GM20000 (cell line): ENCODE measurements around the gene CPM.

Source experiments
- DNase-seq: peaks from one replicate; pipeline ENCODE4 v3.0.0; 2012; ENCODE audit warnings: low spot score
- CTCF ChIP-seq: IDR thresholded peaks from 2 replicates; pipeline ENCODE4 v1.5.1; 2012; ENCODE audit warnings: mild to moderate bottlenecking, control low read depth; ENCODE audit errors: extremely low read depth, missing control alignments

CPM gene

DNA sequence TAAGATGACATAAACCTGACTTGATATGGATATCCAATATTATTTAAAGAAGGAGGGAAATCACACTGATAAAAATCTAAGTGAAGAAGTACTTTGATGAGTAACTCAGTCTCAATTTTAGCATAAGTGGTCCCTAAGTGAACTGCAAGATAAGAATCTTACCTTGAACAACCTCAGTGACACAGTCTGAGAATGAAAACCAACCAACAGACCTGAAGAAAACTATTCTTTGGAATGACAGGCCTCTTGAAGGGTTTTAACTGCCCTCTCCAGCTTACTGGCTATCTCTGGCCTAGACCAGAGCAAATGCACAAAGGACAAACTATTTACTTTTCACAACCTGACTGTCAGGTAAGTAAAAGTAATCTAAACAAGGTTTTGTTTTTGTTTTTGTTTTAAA, 44.7 kb downstream of the CPM start:
- TF ChIP-seq CTCF = no peak

GRCh38 chr12:68887641-68888040, 45.3 kb downstream of the CPM start:
- no peak for TF ChIP-seq CTCF
- no peak for DNase-seq

More for the DNA sequence above, 44.7 kb downstream of the CPM start:
- DNase-seq = no peak

DNA sequence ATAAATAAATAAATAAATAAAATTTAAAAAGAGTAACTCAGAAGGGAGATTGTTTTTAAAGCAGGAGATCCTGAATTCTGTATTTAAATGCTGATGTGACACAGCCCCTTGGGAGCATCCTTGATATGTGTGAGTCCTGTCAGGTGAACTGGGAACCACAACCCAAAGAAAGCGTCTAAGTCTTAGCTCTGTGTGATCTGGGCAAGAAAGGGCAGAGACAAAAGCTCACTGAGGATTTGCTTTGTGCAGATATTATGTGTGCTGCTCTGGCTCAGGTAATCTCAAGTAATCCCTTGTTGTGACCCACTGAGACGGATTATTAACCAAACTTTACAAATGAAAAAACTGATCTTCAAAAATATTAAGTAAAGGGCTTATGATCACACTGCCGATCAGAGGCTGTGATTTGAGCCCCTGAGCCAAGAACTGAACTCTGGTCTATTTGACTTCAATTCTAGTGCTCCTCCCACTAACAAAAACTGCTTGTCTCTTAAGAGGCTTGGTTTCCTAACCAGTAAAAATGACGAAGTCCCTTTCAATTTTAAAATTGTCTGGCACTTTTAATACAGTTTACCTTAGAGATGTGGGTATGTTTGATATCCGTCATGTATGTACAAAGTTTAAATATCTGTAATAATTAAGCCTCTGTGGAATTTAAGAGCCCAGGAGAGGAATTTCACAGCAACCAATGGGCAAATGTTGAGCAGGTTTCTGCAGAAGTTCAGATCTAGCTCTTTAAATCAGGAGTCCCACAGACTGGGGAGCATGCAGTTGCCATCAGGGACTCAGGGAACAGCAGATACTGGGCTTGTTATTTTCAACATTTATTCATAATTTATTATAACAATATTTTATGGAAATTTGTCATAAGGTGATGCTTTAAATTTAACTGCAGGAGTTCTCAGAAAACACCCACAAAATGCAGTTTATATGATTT, 46.1 kb downstream of the CPM start:
- no peak for DNase-seq

DNA sequence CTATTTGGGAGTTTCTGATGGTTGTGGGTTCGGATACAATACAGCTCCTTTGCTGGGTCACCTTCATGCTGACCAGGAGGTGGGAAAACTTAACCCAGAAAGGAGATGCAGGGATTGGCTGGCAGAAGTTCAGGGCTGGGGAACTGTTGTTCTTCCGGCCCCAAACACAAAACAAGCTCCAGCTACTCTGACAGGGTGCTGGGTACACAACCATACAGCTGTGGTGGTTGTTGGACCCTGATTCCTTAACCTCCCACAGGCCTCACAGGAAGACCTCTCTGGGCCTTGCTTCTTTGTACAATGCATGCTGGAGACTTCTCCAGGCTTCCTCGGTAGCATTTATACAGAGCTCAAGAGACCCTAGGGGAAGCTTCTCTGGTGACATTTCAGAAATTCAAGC, 47.6 kb downstream of the CPM start:
- no peak for TF ChIP-seq CTCF
- DNase-seq = no peak

More for the DNA sequence above, 46.1 kb downstream of the CPM start:
- no peak for TF ChIP-seq CTCF

DNA sequence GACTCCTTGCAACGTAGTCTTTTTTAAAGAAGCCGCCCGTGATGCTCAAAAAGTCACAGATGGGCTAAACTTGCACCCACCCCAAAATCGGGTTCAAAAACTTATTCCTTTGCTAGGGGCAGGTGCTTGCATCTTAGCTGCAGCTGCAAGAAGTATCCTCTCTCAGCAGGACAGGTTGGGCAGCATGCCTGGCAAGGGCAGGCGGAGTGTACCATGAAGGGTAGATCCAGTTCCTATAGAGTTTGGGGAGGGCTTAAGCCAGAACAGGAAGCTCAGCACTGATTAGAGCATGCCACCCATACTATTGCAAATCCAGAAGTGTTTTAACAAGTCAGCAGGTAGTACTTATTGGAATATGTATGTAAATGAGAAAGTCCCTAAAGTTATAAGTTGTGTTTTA, 48.7 kb downstream of the CPM start:
- TF ChIP-seq CTCF = no peak
- DNase-seq = no peak

DNA sequence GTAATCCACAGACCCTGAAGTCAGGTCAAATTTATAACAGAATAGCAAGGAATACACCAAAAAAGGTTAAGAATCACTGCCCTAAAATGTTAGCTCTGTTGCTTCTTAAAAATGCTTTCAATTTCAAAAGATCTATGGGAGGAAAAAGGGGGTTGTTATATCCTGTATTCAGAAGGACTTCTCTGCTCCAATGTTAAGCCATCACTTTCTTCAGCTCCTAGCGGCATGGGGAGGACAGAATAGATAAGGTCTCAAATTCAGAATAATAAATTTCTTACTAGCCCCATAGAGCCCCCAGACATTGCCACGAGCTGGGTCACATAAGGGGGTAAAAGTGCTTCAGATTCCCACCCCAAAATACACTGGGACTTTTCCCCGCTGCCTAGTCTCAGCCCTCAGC, 49.8 kb downstream of the CPM start:
- TF ChIP-seq CTCF = no peak

DNA sequence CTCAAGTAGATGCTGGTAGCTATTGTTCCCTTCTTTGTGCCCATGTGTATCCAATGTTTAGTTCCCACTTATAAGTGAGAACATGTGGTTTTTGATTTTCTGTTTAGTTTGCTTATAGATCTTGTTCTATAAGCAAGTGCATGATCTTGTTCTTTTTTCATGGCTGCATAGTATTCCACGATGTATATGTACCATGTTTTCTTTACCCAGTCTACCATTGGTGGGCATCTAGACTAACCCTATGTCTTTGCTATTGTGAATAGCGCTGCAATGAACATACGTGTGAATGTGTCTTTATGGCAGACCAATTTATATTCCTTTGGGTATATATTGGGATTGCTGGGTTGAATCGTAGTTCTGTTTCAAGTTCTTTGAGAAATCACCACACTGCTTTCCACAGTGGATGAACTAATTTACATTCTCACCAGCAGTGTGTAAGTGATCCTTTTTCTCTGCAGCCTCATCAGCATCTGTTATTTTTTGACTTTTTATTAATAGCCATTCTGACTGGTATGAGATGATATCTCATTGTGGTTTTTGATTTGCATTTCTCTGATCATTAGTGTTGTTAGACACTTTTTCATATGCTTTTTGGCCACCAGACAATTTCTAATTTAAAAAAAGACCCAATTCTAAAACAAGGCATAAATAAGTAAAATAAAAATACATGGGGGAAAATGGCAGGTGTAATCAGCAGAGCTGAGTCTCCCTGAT, 50.6 kb downstream of the CPM start:
- no peak for TF ChIP-seq CTCF
- no peak for DNase-seq

More for the DNA sequence above, 49.8 kb downstream of the CPM start:
- DNase-seq = no peak
